HepG2 (cell line): ENCODE data around the gene SIRPA. TPM values are rescaled to one million over a fixed set of nuclear protein-coding genes. Genes with fewer than 3 reads are reported as not detected.

Experiments
- AFF4 ChIP-seq: sonication (generic); formaldehyde crosslinking; IDR thresholded peaks from 2 replicates; pipeline ENCODE4 v1.4.0; 2020; ENCODE audit warnings: missing genetic modification reagents
- CENPX ChIP-seq: sonication (generic); formaldehyde crosslinking; IDR thresholded peaks from 2 replicates; pipeline ENCODE4 v1.9.0; 2021; ENCODE audit warnings: mild to moderate bottlenecking, missing genetic modification reagents, moderate library complexity
- HMGA1 ChIP-seq: sonication (generic); formaldehyde crosslinking; conservative IDR thresholded peaks from 2 replicates; pipeline ENCODE4 v1.4.0; 2020; ENCODE audit warnings: missing genetic modification reagents
- KLF13 ChIP-seq: sonication (generic); formaldehyde crosslinking; IDR thresholded peaks from 2 replicates; pipeline ENCODE4 v1.4.0; 2020; ENCODE audit warnings: mild to moderate bottlenecking, missing genetic modification reagents
- MTA1 ChIP-seq: sonication (generic); formaldehyde crosslinking; IDR thresholded peaks from 2 replicates; pipeline ENCODE4 v1.4.0; 2020; ENCODE audit warnings: missing genetic modification reagents, mild to moderate bottlenecking, borderline replicate concordance
- NBN ChIP-seq: fragments of 450-650 bp; conservative IDR thresholded peaks from 2 replicates; pipeline ENCODE4 v1.6.1; 2017
- SP4 ChIP-seq: sonication (generic); formaldehyde crosslinking; IDR thresholded peaks from 2 replicates; pipeline ENCODE4 v1.8.1; 2023; ENCODE audit warnings: mild to moderate bottlenecking, missing genetic modification reagents
- STAT5B ChIP-seq: sonication (generic); formaldehyde crosslinking; IDR thresholded peaks from 2 replicates; pipeline ENCODE4 v1.4.0; 2020; ENCODE audit warnings: missing genetic modification reagents
- YEATS4 ChIP-seq: sonication (generic); formaldehyde crosslinking; IDR thresholded peaks from 2 replicates; pipeline ENCODE4 v1.4.0; 2020; ENCODE audit warnings: missing genetic modification reagents, borderline replicate concordance
- ZBTB37 ChIP-seq: sonication (generic); formaldehyde crosslinking; IDR thresholded peaks from 2 replicates; pipeline ENCODE4 v1.4.0; 2020; ENCODE audit warnings: mild to moderate bottlenecking, missing genetic modification reagents
- polyA plus RNA-seq, 8 experiments: library from polyadenylated mRNA; depleted of rRNA in 3 of 8; stranded (reverse) in 7 of 8; unstranded in 1 of 8; fragments of >200 nt; fragmentation: Illumina TruSeq in 4 of 8; extraction: Trizol in 4 of 8; gene quantifications; 2 replicates each; pipeline versions ENCODE4 v1.2.1 to v1.2.3, GENCODE V29; 2011 to 2016; ENCODE audit warnings: low read depth in 4 of 8, missing spikeins in 1 of 8, mixed read lengths in 1 of 8; ENCODE audit not compliant: insufficient read depth in 1 of 8
- total RNA-seq, 5 experiments: library from RNA; depleted of rRNA; stranded (reverse); fragments of >200 nt; fragmentation: Illumina TruSeq; extraction: Trizol; gene quantifications; 2 replicates each; pipeline ENCODE4 v1.2.3, GENCODE V29; 2016; ENCODE audit warnings: low read depth in 1 of 5
- TF ChIP-seq, protein P1 (sequence below): IDR thresholded peaks from 2 replicates; pipeline ENCODE4 v1.6.1; 2016; ENCODE audit warnings: missing biosample characterization, missing genetic modification reagents, low read depth
- TF ChIP-seq, protein P2 (sequence below): sonication (generic); formaldehyde crosslinking; IDR thresholded peaks from 2 replicates; pipeline ENCODE4 v1.8.1; 2023; ENCODE audit warnings: mild to moderate bottlenecking, missing genetic modification reagents
- TF ChIP-seq, protein P3 (sequence below): sonication (generic); formaldehyde crosslinking; IDR thresholded peaks from 2 replicates; pipeline ENCODE4 v1.5.0; 2020; ENCODE audit warnings: mild to moderate bottlenecking, missing genetic modification reagents

Gene SIRPA
- total and polyA plus RNA-seq, 2 of the 13 experiments (the other 11 are each of a cell fraction or from before 2014, with no cell fraction given): 7.2 to 17.6 TPM

DNA sequence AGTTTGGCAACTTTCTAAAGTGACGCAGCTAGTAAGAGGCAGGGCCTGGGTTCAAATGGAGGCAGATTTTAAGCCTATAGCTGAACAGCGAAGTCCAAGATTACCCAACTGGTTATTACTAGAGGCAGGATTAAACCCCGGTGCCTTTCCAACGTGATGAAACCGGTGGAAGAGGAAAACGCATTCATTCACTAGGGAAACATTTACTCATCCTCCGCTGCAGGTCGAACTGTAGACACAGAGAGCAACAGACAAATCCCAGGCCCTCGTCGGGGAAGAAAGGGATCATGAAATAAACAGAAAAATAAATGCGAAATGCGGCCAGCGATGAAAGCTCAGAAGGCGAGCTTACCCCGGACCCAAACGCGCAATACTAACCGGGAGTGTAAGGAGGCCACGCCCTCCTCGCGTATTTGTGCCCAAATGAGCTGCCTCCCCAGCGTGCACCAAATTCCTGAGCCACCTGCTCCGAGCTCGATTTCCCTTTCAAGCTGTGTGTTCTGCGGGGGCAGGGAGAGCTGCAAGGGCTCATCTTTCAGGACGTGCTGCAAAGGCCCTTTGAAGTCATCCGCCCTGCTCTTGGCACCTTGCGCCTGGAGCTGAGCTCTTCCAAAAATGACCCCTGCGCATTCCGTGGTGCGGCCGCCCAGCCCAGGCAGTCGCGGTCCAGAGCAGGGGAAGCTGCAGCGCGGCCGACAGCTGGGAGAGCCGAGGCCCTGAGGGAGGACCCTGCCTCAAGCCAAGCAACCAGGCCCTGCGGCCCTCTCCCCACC lies 51.7 kb downstream of the SIRPA start (continued):
- TF ChIP-seq ZBTB37: no peak
- TF ChIP-seq, protein P1, sequence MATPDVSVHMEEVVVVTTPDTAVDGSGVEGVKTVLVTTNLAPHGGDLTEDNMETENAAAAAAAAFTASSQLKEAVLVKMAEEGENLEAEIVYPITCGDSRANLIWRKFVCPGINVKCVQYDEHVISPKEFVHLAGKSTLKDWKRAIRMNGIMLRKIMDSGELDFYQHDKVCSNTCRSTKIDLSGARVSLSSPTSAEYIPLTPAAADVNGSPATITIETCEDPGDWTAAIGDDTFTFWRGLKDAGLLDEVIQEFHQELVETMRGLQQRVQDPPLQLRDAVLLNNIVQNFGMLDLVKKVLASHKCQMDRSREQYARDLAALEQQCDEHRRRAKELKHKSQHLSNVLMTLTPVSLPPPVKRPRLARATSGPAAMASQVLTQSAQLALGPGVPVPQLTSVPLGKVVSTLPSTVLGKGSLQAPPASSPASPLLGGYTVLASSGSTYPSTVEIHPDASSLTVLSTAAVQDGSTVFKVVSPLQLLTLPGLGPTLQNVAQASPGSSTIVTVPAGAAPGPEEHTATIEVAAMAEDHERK (CRISPR knock-in tag): no peak
- no peak for TF ChIP-seq STAT5B (CRISPR knock-in tag)
- TF ChIP-seq KLF13 (CRISPR knock-in tag): 0 out of 2 replicates have a peak, but pooled peaks have one; percentile 56
- TF ChIP-seq, protein P2, sequence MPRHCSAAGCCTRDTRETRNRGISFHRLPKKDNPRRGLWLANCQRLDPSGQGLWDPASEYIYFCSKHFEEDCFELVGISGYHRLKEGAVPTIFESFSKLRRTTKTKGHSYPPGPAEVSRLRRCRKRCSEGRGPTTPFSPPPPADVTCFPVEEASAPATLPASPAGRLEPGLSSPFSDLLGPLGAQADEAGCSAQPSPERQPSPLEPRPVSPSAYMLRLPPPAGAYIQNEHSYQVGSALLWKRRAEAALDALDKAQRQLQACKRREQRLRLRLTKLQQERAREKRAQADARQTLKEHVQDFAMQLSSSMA (CRISPR knock-in tag): no peak
- peak; percentile 70; the same call in 1 of the 2 replicates for TF ChIP-seq MTA1 (CRISPR knock-in tag)
- no peak for TF ChIP-seq AFF4 (CRISPR knock-in tag)
- no peak for TF ChIP-seq SP4 (CRISPR knock-in tag)
- TF ChIP-seq, protein P3, sequence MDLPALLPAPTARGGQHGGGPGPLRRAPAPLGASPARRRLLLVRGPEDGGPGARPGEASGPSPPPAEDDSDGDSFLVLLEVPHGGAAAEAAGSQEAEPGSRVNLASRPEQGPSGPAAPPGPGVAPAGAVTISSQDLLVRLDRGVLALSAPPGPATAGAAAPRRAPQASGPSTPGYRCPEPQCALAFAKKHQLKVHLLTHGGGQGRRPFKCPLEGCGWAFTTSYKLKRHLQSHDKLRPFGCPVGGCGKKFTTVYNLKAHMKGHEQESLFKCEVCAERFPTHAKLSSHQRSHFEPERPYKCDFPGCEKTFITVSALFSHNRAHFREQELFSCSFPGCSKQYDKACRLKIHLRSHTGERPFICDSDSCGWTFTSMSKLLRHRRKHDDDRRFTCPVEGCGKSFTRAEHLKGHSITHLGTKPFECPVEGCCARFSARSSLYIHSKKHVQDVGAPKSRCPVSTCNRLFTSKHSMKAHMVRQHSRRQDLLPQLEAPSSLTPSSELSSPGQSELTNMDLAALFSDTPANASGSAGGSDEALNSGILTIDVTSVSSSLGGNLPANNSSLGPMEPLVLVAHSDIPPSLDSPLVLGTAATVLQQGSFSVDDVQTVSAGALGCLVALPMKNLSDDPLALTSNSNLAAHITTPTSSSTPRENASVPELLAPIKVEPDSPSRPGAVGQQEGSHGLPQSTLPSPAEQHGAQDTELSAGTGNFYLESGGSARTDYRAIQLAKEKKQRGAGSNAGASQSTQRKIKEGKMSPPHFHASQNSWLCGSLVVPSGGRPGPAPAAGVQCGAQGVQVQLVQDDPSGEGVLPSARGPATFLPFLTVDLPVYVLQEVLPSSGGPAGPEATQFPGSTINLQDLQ (CRISPR knock-in tag): no peak
- no peak for TF ChIP-seq NBN
- TF ChIP-seq YEATS4 (CRISPR knock-in tag): no peak
- no peak for TF ChIP-seq CENPX (CRISPR knock-in tag)
- no peak for TF ChIP-seq HMGA1 (CRISPR knock-in tag)
